NCI-H2196 treated with DMSO at 0.1 percent for 48 hours (cell line): Measurements from ENCODE around the gene NUDT2.
"Not testable (repeated sequence)": the region's sequence is repeated elsewhere in the genome, so short reads cannot be mapped to it uniquely, and the experiment has no call there.

Experiments used
- DNase-seq: peaks from one replicate; lab custom pipeline; 2025; ENCODE audit not compliant: unreplicated experiment; lab: John Stamatoyannopoulos, UW

Gene NUDT2

DNA sequence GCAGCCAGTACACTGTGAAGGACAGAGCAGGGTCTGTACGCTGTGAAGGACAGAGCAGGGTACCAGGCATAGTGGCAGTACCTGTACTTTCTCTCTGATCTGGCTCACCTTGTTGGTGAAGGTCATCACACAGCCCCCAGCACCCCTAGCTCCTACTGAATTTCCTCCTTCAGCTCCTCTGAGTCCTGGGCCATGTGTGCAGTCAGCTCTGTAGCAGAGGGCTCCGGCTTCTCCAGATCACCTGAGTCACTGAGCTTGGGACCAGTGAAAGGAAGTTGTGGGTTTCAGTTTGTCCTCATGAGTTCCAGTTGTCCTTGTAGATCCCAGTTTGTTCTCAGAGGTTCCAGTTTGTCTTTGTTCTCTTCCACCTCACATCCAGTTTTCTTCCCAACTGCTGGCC is 5.5 kb downstream of the NUDT2 start:
- DNase-seq, result no peak

DNA sequence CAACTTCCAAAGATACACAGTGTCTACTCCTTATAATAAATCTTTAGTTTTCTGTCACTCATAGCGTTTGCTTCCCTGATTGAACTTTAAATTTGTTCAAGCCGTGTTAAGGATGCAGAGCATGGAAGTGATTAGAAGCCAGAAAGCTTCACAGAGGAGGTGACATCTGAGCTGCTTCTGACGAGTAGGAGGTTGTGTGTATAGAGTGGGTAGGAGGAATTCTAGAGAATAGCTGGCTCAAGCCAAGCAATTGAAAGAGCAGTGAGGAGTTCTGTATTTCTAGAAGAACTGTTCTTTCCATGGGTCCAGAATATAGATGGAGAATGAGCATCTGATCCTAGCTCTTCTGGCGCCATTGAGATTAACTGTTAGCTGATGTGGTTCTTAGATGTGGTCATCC is 6.0 kb downstream of the NUDT2 start:
- DNase-seq, result no peak

DNA sequence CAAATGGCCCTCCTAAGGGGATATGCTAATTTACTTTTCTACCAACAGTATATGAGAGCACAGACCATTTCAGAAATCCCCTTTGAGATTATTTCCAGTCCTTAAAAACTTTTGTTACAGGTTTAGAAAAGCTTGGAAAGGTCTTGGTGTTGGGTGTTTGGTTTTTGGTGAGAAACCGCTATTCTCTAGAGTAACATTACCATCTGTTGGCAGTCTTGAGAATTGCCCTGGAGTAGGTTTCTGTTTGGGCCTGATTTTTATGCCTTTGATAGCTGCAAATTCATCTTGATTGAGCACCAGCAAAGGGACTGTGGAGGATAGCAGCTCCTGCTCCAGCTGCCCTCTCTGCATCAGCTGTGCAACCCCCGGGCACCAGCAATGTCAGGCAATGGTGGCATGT is 8.0 kb downstream of the NUDT2 start:
- no peak for DNase-seq

DNA sequence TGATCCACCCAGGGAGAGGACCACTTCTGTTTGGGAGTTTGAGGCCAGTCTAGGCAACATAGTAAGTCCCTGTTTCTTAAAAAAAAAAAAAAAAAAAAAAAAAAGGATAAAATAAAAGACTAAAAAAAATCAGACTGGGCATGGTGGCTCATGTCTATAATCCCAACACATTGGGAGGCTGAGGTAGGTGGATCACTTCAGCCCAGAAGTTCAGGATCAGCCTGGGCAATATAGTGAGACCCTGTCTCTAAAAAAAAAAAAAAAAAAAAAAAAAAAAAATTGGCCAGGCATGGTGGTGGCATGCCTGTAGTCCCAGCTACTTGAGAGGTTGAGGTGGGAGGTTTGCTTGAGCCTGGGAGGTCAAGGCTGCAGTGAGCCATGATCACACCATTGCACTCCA is 8.7 kb downstream of the NUDT2 start:
- not testable (repeated sequence) for DNase-seq

DNA sequence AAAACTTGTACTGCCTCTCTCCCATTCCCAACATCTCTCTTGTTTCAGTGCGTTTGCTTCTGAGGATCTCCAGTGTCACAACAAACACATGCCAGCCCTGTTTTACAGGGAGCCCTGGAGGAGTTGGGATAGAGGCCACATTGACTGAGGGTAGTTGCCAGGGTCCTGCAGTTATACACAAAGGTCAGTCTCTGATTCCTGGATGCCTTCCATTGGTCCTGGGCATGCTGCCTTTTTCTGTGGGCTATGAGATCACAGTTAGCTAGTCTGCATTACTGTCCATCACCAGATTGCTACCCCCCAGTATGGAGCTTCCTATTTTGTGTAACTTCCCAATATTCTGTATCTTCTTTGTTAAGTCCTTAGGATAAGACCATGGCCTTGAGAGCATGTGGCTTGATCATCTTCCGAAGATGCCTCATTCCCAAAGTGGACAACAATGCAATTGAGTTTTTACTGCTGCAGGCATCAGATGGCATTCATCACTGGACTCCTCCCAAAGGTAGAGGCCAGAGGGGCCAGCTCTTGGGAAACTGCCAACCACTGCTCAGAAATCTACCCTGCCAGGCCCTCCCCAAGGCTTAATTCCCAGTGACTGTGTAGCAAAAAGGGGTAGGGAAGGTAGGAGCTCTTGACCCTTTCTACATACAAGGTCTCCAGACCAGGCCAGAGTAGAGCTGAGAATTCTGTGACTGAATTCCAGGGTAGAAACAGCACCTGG is 9.5 kb downstream of the NUDT2 start:
- DNase-seq, result no peak

DNA sequence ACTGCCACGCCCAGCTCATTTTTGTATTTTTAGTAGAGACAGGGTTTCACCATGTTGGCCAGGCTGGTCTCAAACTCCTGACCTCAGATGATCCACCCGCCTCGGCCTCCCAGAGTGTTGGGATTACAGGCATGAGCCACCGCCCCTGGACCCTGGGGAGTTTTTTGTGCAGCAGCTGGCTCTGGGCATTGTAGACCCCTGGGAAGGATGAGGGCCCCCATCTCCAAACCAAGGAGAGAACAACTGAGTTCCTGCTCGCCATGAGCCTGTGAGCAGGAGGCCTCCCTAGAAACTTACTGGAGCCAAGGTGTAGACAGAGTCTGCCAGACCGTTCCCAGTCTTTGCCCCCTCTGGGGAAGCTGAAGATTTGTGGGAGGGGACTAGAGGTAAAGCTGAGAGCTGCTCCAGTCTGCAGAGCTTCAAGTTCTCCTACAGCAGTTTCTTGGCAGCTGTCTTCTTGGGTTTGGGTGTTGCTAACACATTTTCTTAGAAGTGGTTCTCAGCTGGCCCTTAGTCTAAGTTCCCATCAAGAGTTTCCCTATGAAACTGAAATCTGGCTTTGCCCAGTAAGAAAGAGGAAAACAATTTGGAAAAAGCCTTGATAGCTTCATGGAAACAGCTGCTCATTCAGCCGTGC is 12.4 kb downstream of the NUDT2 start:
- no peak for DNase-seq

DNA sequence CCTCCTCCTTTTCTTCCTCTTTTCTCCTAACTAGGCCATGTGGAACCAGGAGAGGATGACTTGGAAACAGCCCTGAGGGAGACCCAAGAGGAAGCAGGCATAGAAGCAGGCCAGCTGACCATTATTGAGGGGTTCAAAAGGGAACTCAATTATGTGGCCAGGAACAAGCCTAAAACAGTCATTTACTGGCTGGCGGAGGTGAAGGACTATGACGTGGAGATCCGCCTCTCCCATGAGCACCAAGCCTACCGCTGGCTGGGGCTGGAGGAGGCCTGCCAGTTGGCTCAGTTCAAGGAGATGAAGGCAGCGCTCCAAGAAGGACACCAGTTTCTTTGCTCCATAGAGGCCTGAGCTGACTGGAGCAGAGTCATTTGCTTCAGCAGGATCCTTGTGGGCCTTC is 13.7 kb downstream of the NUDT2 start:
- no peak for DNase-seq

DNA sequence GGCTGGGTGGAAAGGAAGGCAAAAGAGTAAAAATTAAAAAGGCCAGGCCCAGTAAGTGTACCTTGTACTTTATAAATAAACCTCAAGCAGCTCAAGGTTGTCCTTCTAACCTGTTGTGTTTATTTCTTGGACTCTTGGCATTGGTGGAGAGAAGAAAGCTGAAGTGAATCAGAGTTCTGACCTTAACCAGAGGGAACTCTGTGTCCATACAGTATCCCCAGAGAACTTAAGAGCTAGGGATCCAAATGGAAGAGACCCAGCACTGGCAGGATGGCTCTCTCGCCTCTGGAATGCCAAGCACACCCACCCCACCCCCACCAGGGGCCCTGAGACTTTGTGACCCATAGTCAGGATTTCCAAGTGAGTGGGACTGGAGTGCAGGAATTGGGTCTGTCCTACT is 14.2 kb downstream of the NUDT2 start:
- DNase-seq, result no peak

DNA sequence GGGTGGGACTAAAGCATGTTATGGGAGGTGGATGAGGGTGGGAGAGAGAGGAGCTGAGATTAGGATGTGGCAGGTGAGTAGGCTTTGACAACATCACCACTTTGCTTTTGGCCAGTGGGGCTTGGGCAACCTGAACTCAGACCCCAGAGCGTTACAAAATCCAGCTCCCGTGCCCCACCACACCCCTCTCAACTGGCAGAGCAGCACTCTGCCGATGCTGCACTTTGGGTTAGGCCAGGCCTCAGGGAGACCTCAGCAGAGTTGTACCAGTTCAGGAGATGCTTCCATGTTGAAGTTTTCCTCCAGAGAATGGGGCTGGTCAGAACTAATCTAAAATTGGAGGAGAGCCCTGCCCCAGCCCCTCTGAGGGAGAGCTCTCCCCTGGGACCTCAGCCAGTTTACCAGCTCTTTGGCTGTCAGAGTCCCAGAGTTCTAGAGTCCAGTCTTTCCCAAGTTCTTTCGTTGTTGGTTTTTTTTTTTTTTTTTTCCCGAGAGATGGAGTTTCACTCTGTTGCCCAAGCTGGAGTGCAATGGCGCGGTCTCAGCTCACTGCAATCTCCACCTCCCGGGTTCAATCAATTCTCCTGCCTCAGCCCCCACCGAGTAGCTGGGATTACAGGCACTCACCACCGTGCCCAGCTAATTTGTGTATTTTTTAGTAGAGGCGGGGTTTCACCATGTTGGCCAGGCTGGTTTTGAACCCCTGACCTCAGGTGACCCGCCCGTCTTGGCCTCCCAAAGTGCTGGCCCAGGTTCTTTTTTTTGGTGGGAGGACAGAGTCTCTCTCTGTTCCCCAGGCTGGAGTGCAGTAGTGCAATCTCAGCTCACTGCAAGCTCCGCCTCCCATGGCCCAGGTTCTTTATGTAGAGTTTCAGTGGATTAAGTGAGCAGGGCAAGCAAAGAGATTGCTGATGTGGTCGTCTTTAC is 17.8 kb downstream of the NUDT2 start:
- DNase-seq, result no peak

DNA sequence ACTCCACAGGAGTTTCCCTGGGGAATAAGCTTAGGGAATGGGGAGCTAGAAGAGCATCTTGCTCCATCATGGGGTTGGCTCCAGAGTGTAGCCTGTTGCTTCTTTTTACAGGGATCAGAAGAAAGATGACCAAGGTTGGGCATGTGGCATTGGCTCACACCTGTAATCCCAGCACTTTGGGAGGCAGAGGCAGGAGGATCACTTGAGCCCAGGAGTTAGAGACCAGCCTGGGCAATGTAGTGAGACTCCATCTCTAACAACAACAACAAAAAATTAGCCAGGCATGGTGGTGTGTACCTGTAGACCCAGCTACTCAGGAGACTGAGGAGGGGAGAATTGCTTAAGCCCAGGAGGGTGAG is 18.4 kb downstream of the NUDT2 start:
- DNase-seq, result no peak

DNA sequence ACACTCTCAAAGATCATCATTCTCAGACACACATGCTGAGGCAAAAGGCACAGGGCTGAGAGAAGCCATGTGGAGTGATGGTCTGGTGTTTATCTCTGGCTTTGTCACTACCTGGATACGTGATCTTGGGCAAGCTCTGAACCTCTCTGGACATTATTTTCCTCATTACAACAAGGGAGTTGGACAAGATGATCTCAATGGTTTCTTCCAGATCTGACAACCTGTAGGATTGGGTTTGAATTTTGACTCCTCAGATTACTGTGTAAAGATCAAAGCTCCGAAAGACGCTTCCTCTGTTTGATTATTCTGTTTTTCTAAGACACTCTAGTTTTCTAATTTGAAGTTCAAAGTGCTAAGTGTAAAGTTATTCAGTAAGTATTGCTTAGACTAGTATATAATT is 20.0 kb downstream of the NUDT2 start:
- no peak for DNase-seq

DNA sequence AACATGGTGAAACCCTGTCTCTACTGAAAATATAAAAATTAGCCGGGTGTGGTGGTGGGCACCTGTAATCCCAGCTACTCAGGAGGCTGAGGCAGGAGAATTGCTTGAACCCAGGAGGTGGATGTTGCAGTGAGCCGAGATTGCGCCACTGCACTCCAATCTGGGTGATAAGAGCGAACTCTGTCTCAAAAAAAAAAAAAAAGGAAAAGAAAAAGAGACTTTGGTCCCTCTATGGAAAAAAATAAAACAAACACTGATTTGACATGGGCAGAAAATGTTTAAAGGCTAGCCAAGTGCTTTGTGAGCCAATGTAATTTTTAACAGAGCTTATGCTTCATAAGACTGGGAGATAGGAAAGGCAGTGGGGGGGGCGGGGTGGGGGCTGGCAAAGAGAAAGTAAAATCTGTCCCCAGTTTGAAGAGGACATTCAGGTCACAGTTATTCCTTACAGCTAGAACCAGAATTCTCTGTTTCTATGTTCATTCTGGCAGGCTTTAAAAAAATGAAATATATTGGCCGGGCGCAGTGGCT is 22.8 kb downstream of the NUDT2 start:
- DNase-seq, result not testable (repeated sequence)

DNA sequence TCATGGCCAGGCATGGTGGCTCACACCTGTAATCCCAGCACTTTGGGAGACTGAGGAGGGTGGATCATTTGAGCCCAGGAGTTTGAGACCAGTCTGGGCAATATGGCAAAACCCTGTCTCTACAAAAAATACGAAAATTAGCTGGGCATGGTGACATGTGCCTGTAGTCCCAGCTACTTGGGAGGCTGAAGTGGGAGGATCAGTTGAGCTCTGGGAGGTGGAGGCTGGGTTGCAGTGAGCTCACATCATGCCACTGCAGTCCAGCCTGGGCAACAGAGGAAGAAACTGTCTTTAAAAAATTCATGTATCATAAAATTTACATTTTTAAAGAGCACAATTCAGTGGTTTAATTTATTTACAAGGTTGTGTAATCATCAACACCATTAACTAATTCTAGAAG is 23.6 kb downstream of the NUDT2 start:
- not testable (repeated sequence) for DNase-seq

DNA sequence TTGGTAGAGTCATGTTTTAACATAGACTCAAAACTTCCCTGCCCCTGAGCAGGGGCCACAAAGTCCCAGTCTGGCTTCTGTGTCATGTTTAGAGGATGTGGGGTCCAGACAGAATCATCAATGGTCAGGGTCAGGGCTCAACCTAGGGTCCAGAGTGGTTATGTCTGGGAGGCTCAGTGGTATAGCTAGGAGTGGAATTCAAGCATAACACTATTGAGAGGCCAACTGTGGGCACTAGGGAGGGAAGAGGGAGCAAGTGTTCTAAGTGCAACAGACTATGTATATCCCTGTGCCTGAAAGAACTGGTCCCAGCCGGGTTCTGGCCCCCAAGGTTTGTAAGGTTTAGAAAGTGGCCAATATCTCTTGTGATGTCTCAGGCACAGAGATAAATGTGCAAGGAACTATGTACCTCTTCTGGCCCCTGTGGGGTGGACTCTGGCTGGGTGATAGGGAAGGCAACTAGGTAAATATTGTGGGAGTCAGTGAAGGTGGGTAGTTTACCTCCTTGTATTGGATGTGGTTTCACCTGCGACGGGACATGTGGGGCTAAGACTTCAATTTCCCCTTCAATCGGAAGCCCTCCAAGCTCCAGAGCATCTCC is 33.3 kb downstream of the NUDT2 start:
- DNase-seq, result no peak

DNA sequence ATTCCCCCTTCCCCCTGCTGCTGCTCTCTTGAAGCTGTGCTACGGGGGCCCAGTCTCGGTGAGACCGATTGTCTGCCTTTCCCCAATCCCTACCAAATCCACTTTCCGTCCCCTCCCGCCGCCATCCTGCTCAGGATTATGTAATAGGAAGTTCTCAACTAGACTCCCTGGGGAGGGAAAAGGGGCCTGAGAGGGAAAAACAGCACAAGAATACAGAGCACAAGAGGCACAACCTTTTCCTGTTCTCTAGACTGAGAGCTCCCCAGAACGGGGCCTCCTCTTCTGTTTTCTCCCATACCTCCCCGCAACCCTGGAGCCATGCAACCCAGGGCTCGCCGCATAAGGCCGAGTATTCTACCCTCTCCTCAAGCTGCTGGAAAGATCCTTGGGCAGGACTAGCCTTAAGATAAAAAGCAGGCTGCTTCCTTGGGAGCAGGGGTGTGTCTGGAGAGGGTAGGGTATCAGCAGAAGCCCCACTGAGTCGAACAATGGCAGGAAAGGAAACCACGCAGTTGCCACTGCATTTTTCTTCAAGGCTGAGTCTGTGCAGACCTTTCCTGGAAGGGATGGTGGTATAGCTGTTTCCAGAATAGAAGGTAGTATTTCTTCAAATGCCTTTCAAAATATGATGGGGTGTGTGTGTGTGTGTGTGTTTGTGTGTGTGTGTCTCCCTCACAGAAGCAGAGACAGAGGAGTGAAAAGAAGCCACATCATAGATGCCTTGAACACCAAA is 34.4 kb downstream of the NUDT2 start:
- DNase-seq, result no peak

DNA sequence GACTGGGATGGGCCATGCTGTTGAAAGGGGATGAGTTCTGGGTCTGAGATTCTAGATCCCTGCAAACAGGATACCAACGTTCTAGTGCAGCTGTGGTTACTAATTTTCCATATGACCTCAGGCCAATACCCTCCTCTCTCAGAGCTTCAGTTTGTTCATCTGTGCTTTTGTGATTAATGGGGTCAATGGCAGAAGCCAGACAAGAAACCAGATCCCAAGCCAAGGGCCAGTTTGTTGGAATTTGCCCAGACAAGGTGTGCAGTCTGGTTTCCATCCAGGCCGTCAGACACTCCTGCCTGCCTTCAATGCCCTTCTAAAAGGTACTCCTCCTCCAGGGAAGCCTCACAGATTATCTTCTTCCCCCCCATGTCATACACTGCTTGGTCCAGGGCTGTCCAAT is 35.9 kb downstream of the NUDT2 start:
- DNase-seq, result no peak

DNA sequence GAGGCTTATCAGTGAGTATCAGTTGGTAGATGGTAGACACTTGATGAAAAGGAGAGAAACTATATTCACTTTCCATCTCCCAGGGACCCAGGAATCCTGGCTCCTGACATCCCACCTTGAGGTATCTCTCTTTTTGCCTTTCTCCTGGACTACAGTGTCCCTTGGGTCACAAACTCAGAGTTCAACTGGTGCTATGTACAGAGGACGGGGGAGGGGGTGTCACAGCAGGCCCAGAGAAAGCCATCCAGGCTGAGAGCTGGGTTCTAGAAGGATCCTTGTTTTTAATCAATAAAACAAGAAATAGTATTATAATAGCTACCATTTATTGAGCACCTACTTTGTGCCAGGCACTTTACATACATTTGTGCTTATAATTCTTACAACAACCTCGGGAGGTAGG is 37.0 kb downstream of the NUDT2 start:
- no peak for DNase-seq

DNA sequence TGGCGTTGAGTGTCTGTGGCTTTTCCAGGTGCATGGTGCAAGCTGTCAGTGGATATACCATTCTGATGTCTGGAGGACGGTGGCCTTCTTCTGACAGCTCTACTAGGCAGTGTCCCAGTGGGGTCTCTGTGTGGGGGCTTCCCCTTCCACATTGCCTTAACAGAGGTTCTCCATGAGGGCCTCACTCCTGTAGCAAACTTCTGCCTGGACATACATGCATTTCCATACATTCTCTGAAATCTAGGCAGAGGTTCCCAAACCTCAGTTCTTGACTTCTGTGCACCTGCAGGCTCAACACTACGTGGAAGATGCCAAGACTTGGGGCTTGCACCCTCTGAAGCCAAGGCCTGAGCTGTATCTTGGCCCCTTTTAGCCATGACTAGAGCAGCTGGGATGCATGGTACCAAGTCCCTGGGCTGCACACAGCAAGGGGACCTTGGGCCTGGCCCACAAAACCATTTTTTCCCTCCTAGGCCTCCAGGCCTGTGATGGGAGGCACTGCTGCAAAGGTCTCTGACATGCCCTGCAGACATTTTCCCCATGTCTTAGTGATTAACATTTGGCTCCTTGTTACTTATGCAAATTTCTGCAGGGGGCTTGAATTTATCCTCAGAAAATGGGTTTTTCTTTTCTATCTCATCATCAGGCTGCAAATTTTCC is 38.5 kb downstream of the NUDT2 start:
- DNase-seq, result not testable (repeated sequence)

DNA sequence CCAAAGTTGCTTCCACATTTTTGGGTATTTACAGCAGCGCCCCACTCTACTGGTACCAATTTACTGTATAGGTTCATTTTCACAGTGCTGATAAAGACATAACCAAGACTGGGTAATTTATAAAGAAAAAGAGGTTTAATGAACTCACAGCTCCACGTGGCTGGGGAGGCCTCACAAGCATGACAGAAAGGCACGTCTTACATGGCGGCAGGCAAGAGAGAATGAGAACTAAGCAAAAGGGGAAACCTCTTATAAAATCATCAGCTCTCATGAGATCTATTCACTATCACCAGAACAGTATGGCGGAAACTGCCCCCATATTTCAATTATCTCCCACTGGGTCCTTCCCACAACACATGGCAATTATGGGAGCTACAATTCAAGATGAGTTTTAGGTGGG is 39.4 kb downstream of the NUDT2 start:
- DNase-seq, result not testable (repeated sequence)

DNA sequence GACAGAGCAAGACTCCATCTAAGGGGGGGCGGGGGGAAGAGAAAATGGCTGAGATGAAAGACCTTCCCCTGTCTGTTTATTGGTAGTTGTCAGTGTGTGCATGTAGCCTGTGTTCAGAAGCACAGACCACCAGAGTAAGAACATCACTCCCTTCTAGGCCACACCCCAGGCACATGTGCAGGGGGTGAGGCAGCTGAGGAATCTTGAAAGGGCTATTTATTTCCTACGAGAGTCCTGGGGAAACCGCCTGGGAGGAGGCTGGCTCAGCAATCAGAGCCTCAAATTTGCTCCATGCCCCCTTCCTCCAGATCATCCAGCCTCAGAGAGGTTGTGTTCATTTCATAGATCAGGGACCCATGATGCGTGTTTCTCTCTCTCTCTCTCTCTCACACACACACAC is 40.3 kb downstream of the NUDT2 start:
- DNase-seq, result no peak
